ENCODE results near the gene STK31. TPM values are rescaled to one million over a fixed set of nuclear protein-coding genes. Genes with fewer than 3 reads are reported as not detected.

The STK31 gene
- total and polyA plus RNA-seq, 10 of the 15 experiments (the other 5 are each of a cell fraction or from before 2014, with no cell fraction given), result 0.08 to 0.49 (median 0.17) TPM; not detected in 1

DNA sequence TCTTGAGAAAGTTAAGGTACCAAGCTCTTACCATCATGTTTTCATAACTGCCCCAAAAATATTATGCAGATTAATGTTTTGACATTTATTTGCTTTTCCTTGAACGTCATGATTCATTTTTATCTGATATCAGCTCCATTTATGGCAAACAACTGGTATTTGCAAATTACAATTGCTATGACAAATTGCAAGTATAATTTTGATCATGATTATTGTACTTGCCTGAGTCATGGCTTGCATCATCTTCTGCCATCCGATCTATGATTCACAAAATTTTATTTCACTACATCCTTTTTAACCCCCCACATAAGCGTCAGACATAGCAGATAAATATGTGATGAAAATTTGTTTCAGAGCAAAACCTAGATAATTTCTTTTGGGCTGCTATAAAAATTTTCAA, 155.0 kb downstream of the STK31 start:
- in situ Hi-C loops (cut with MboI), result no loop called here
- RAD21 ChIA-PET (ENCODE audit: unreplicated experiment), result interaction anchor here (0.9 to 1.9 kb wide), 4 partner anchors 516 to 802 kb away, joined by 3 to 7 read pairs (median 4); no protein-coding TSS in a partner anchor
- DNase-seq (ENCODE audit: low read depth, low spot score) (no peak), ATAC-seq (no peak), FAIRE-seq (no peak)
- Histone ChIP-seq H3K4me3 (no peak overlapping the region), H3K36me3 (ENCODE audit: control insufficient read depth in 2 of 2, insufficient read depth in 2 of 2, low read length in 1 of 2) (no peaks in the 10 kb centered on the region), H3K79me2 (ENCODE audit: control insufficient read depth, insufficient read depth, low read length) (no peaks in the 10 kb centered on the region), H3K9me3 (replicated peaks; ENCODE audit: control insufficient read depth, insufficient read depth, low read length) (no peaks in the 10 kb centered on the region), H3K27me3 (replicated peaks in 1 of 2; ENCODE audit: control insufficient read depth in 2 of 2, insufficient read depth in 2 of 2, low read length in 1 of 2) (no peaks in the 10 kb centered on the region), H3K9ac (ENCODE audit: control insufficient read depth, insufficient read depth, low read length) (no peak overlapping the region), H4K20me1 (ENCODE audit: control insufficient read depth, insufficient read depth) (no peaks in the 10 kb centered on the region), H3K27ac (ENCODE audit: control insufficient read depth, insufficient read depth) (no peak overlapping the region), H3K4me1 (ENCODE audit: control insufficient read depth, insufficient read depth, low read length) (no peaks in the 10 kb centered on the region), H2AFZ (ENCODE audit: control insufficient read depth, low read depth, low read length) (no peak overlapping the region), H3K4me2 (ENCODE audit: control insufficient read depth, insufficient read depth) (no peak overlapping the region)
- no peak for TF ChIP-seq KDM1A (IDR thresholded peaks at IDR 0.05; ENCODE audit: borderline replicate concordance)
- TF ChIP-seq RB1 (IDR thresholded peaks at IDR 0.05; ENCODE audit: borderline replicate concordance), result no peak
- TF ChIP-seq MEF2A (IDR thresholded peaks at IDR 0.05; ENCODE audit: insufficient read depth, low read depth, low read length), result no peak
- no peak for TF ChIP-seq MTA3 (IDR thresholded peaks at IDR 0.05; ENCODE audit: borderline replicate concordance, low read length)
- TF ChIP-seq FOXK2 (IDR thresholded peaks at IDR 0.05), result no peak
- TF ChIP-seq, protein P1, sequence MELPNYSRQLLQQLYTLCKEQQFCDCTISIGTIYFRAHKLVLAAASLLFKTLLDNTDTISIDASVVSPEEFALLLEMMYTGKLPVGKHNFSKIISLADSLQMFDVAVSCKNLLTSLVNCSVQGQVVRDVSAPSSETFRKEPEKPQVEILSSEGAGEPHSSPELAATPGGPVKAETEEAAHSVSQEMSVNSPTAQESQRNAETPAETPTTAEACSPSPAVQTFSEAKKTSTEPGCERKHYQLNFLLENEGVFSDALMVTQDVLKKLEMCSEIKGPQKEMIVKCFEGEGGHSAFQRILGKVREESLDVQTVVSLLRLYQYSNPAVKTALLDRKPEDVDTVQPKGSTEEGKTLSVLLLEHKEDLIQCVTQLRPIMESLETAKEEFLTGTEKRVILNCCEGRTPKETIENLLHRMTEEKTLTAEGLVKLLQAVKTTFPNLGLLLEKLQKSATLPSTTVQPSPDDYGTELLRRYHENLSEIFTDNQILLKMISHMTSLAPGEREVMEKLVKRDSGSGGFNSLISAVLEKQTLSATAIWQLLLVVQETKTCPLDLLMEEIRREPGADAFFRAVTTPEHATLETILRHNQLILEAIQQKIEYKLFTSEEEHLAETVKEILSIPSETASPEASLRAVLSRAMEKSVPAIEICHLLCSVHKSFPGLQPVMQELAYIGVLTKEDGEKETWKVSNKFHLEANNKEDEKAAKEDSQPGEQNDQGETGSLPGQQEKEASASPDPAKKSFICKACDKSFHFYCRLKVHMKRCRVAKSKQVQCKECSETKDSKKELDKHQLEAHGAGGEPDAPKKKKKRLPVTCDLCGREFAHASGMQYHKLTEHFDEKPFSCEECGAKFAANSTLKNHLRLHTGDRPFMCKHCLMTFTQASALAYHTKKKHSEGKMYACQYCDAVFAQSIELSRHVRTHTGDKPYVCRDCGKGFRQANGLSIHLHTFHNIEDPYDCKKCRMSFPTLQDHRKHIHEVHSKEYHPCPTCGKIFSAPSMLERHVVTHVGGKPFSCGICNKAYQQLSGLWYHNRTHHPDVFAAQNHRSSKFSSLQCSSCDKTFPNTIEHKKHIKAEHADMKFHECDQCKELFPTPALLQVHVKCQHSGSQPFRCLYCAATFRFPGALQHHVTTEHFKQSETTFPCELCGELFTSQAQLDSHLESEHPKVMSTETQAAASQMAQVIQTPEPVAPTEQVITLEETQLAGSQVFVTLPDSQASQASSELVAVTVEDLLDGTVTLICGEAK (IDR thresholded peaks at IDR 0.05; ENCODE audit: borderline replicate concordance), result no peak
- TF ChIP-seq SUPT20H (IDR thresholded peaks at IDR 0.05; ENCODE audit: borderline replicate concordance, control insufficient read depth, low read depth, low read length), result no peak
- no peak for TF ChIP-seq CUX1 (IDR thresholded peaks at IDR 0.05; ENCODE audit: insufficient replicate concordance, low read depth, low read length)
- no peak for TF ChIP-seq STAT1 (conservative IDR thresholded peaks at IDR 0.05)
- TF ChIP-seq ETV6 (conservative IDR thresholded peaks at IDR 0.05 in 1 of 2, IDR thresholded peaks at IDR 0.05 in 1 of 2; ENCODE audit: borderline replicate concordance in 1 of 2, low read depth in 1 of 2), result no peak
- TF ChIP-seq EP300 (IDR thresholded peaks at IDR 0.05; ENCODE audit: borderline replicate concordance in 1 of 2, control insufficient read depth in 1 of 2, low read depth in 2 of 2, low read length in 2 of 2), result no peak
- no peak for TF ChIP-seq BHLHE40 (IDR thresholded peaks at IDR 0.05; ENCODE audit: borderline replicate concordance in 1 of 2, low read depth in 2 of 2, low read length in 1 of 2)
- no peak for TF ChIP-seq GATAD2B (conservative IDR thresholded peaks at IDR 0.05; ENCODE audit: low read depth)
- BruUV-seq (replicated peaks), result no TSS peak
- POLR2A ChIA-PET, result no interaction called here
- CTCF ChIA-PET, result interaction anchor here (0.9 to 3.2 kb wide), 2 partner anchors 11 to 516 kb away, joined by 3 to 15 read pairs; no protein-coding TSS in a partner anchor
- 31% methylated on average over 3 of the region's 3 CpGs for WGBS (ENCODE audit: insufficient coverage, insufficient replicate concordance, low lambda C conversion rate, missing lambda C conversion rate)
- SMC1A ChIA-PET (ENCODE audit: uncharacterized antibody, unreplicated experiment), result interaction anchor here (1.0 to 1.7 kb wide), 2 partner anchors 294 to 516 kb away, joined by 3 to 8 read pairs; no protein-coding TSS in a partner anchor
- intact Hi-C loops (cut with micrococcal nuclease; ENCODE audit: unreplicated experiment), result loop anchor here (10.0 kb wide), 2 partner anchors 290 to 520 kb away; no protein-coding TSS in a partner anchor

Measured in GM12878 (cell line).